Peyer's patch (tissue), 4 donors: Measurements from ENCODE around the gene FARS2.

Experiments
- POLR2A ChIP-seq, 2 donors: fragments of 450-650 bp; IDR thresholded peaks; one replicate each; pipeline ENCODE4 v1.5.1; 2017; ENCODE audit warnings: antibody characterized with exemption in 2 of 2, mild to moderate bottlenecking in 2 of 2, moderate library complexity in 2 of 2
- TF ChIP-seq, protein P1 (sequence below), 6 experiments: fragments of 450-650 bp in 4 of 6; fragments of 200-600 bp in 2 of 6; sonication (generic) in 1 of 6; IDR thresholded peaks; one replicate each; pipeline ENCODE4 v1.5.1; 2017 to 2019; ENCODE audit warnings: antibody characterized with exemption in 6 of 6, mild to moderate bottlenecking in 3 of 6, moderate library complexity in 1 of 6

DNA sequence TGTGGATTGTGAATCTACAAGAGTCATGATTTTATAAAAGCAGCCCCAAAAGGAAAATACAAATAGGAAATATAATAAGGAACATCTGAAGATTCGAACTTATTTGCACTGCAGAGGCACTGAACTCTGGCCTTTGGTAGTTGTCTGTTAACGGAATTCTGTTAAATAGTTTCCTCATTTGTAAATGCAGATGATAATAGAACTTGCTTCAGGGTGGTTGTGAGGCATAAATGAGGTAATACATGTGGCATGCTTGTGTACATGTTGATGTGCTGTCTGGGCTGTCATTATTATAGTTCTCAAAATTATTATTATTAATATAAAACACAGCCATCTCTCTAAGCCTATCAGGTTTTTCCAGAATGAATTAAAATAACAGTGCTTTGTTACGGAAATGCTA, 443.4 kb downstream of the FARS2 start:
- no peak for TF ChIP-seq POLR2A (IDR thresholded peaks at IDR 0.05)
- TF ChIP-seq, protein P1, sequence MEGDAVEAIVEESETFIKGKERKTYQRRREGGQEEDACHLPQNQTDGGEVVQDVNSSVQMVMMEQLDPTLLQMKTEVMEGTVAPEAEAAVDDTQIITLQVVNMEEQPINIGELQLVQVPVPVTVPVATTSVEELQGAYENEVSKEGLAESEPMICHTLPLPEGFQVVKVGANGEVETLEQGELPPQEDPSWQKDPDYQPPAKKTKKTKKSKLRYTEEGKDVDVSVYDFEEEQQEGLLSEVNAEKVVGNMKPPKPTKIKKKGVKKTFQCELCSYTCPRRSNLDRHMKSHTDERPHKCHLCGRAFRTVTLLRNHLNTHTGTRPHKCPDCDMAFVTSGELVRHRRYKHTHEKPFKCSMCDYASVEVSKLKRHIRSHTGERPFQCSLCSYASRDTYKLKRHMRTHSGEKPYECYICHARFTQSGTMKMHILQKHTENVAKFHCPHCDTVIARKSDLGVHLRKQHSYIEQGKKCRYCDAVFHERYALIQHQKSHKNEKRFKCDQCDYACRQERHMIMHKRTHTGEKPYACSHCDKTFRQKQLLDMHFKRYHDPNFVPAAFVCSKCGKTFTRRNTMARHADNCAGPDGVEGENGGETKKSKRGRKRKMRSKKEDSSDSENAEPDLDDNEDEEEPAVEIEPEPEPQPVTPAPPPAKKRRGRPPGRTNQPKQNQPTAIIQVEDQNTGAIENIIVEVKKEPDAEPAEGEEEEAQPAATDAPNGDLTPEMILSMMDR (IDR thresholded peaks at IDR 0.05) = no peak
